Thoracic aorta (tissue), 2 donors: ENCODE results near the gene FANCD2OS. TPM values are rescaled to one million over a fixed set of nuclear protein-coding genes. Genes with fewer than 3 reads are reported as not detected.

Source experiments
- ATAC-seq: fragments of 150-250 bp; one replicate; pipeline ENCODE4 v1.8.0; 2017; ENCODE audit warnings: low read depth; ENCODE audit not compliant: insufficient number of reproducible peaks, low FRiP score
- DNase-seq: peaks from one replicate; pipeline ENCODE4 v3.0.0-alpha.2; 2020; ENCODE audit warnings: low spot score
- H3K27ac ChIP-seq, 2 donors: fragments of 200-600 bp; sonication (generic); 1 replicate in 1 of 2; 2 replicates in 1 of 2; pipeline ENCODE4 v1.5.1; 2016; ENCODE audit warnings: mild to moderate bottlenecking in 2 of 2, moderate library complexity in 2 of 2
- H3K27me3 ChIP-seq: fragments of 200-600 bp; sonication (generic); replicated peaks from 2 replicates; pipeline ENCODE4 v1.6.0; 2016; ENCODE audit warnings: mild to moderate bottlenecking; ENCODE audit not compliant: insufficient read depth
- H3K36me3 ChIP-seq: fragments of 200-600 bp; sonication (generic); one replicate; pipeline ENCODE4 v1.5.1; 2016
- H3K4me1 ChIP-seq, 2 donors: fragments of 200-600 bp; sonication (generic); 1 replicate in 1 of 2; 2 replicates in 1 of 2; pipeline versions ENCODE4 v1.5.1 to v1.6.0; 2016; ENCODE audit warnings: low read depth in 2 of 2, mild to moderate bottlenecking in 1 of 2; ENCODE audit not compliant: control insufficient read depth in 1 of 2
- H3K4me3 ChIP-seq: fragments of 200-600 bp; sonication (generic); 2 replicates; pipeline ENCODE4 v1.5.1; 2016; ENCODE audit warnings: mild to moderate bottlenecking
- H3K9me3 ChIP-seq: fragments of 200-600 bp; sonication (generic); 2 replicates; pipeline ENCODE4 v1.5.1; 2016
- total RNA-seq, 2 donors: library from RNA; depleted of rRNA; stranded (reverse); fragments of >200 nt; gene quantifications; one replicate each; pipeline versions ENCODE4 v1.1.0 to v1.2.3, GENCODE V29; 2016
- TF ChIP-seq, protein P1 (sequence below): fragments of 200-600 bp; sonication (generic); IDR thresholded peaks from one replicate; pipeline ENCODE4 v1.5.1; 2019; ENCODE audit warnings: antibody characterized with exemption

FANCD2OS gene
- total RNA-seq, 2 donors from 2014 or later: not detected

GRCh38 chr3:10150987-10151386 lies 42.9 kb upstream of the FANCD2OS start:
- H3K9me3 ChIP-seq: no peaks in the 10 kb centered on the region
- H3K27me3 ChIP-seq: no peaks in the 10 kb centered on the region
- H3K4me1 ChIP-seq: peaks cover 0 to 3% of the 10 kb centered on the region in 2 donors
- H3K27ac ChIP-seq: no peak overlapping the region
- TF ChIP-seq, protein P1, sequence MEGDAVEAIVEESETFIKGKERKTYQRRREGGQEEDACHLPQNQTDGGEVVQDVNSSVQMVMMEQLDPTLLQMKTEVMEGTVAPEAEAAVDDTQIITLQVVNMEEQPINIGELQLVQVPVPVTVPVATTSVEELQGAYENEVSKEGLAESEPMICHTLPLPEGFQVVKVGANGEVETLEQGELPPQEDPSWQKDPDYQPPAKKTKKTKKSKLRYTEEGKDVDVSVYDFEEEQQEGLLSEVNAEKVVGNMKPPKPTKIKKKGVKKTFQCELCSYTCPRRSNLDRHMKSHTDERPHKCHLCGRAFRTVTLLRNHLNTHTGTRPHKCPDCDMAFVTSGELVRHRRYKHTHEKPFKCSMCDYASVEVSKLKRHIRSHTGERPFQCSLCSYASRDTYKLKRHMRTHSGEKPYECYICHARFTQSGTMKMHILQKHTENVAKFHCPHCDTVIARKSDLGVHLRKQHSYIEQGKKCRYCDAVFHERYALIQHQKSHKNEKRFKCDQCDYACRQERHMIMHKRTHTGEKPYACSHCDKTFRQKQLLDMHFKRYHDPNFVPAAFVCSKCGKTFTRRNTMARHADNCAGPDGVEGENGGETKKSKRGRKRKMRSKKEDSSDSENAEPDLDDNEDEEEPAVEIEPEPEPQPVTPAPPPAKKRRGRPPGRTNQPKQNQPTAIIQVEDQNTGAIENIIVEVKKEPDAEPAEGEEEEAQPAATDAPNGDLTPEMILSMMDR: no peak
- peaks cover 40% of the 10 kb centered on the region for H3K36me3 ChIP-seq
- H3K4me3 ChIP-seq: no peak overlapping the region
- ATAC-seq: no peak
- no peak for DNase-seq

DNA sequence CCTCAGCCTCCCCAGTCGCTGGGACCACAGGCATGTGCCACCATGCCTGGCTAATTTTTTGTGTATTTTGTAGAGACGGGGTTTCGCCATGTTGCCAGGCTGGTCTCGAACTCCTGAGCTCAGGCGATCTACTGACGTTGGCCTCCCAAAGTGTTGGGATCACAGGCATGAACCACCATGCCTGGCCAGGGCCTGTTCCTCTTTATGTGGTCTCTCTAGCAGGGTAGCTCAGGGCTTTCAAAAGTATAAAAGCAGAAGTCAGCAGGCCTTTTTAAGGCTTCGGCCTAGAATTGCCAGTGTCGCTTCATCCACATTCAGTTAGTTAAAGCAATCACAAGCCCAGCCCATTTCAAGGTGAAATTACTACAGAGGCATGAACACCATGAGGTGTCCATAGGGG lies 41.2 kb upstream of the FANCD2OS start:
- peaks cover 9% of the 10 kb centered on the region in 2 donors for H3K4me1 ChIP-seq
- DNase-seq (no peak), ATAC-seq (no peak)
- TF ChIP-seq, protein P1: no peak
- no peak overlapping the region for H3K4me3 ChIP-seq
- no peak overlapping the region for H3K27ac ChIP-seq
- H3K27me3 ChIP-seq: no peaks in the 10 kb centered on the region
- no peaks in the 10 kb centered on the region for H3K9me3 ChIP-seq
- peaks cover 40% of the 10 kb centered on the region for H3K36me3 ChIP-seq

DNA sequence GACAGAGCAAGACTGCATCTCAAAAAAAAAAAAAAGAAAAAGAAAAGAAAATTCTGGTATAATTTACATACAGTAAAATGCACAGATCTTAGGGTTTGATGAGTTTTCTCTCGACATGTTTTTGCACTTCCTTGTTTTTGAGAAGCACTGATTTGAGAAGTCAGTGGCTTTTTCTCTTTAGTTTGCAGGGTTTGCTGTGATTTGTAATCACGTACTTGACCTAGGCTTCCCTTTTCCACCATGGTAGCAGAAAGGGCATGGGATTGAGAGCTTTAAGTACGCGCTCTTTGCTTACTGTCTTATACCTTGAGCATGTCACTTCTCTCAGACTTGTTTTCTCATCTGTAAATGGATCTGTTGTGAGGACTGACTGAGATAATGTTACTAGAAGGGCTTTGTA lies 37.6 kb upstream of the FANCD2OS start:
- ATAC-seq: no peak
- Histone ChIP-seq H3K4me1 (peaks cover 26 to 28% of the 10 kb centered on the region in 2 donors), H3K36me3 (peaks cover 24% of the 10 kb centered on the region), H3K27ac (no peak overlapping the region), H3K9me3 (no peaks in the 10 kb centered on the region), H3K4me3 (no peak overlapping the region), H3K27me3 (no peaks in the 10 kb centered on the region)
- TF ChIP-seq, protein P1: no peak
- no peak for DNase-seq

DNA sequence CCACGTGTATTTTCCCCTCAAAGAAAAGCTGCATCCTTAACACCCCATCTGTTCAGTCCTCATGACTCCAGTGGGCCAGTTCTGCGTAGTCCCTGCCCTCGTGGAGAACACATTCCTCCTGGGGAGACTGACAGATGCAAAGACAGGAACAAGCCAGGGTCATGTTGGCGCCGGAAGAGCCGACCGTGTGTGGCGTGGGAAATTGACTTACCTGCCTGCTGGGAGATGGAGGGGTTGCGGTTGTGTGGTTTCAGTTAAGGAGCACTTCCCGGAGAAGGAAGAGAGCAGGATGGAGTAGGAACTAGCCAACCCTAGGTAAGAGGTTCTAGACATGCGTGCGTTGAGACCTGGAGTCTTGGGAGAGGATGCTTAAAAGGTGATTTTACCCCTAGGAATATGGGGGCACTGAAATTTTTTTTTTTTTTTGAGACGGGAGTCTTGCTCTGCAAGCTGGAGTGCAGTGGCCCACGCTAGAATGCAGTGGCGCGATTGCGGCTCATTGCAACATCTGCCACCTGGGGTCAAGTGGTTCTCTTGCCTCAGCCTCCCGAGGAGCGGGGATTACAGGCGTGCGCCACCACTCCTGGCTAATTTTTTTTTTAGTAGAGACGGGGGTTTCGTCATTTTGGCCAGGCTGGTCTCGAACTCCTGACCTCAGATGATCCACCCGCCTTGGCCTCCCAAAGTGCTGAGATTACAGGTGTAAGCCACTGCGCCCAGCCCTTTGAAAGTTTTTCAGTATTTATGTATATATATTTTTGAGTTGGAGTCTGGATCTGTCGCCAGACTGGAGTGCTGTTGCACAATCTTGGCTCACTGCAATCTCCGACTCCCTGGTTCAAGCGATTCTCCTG lies 34.9 kb upstream of the FANCD2OS start:
- no peaks in the 10 kb centered on the region for H3K9me3 ChIP-seq
- no peak for ATAC-seq
- DNase-seq: no peak
- H3K27me3 ChIP-seq: no peaks in the 10 kb centered on the region
- H3K4me1 ChIP-seq: peaks cover 26 to 28% of the 10 kb centered on the region in 2 donors
- TF ChIP-seq, protein P1: no peak
- H3K27ac ChIP-seq: peak overlapping the region in 1 of 2 donors; percentile 95
- peak overlapping the region; percentile 97 for H3K4me3 ChIP-seq
- peaks cover 6% of the 10 kb centered on the region for H3K36me3 ChIP-seq

- H3K9me3 ChIP-seq: no peaks in the 10 kb centered on the region
- no peaks in the 10 kb centered on the region for H3K27me3 ChIP-seq
- H3K4me1 ChIP-seq: peaks cover 25 to 26% of the 10 kb centered on the region in 2 donors
- H3K4me3 ChIP-seq: peak overlapping the region; percentile 97
- peak overlapping the region; percentile 89 to 95 for H3K27ac ChIP-seq
- no peak for ATAC-seq
- TF ChIP-seq, protein P1: no peak
- no peaks in the 10 kb centered on the region for H3K36me3 ChIP-seq
- DNase-seq: no peak
Observed at GRCh38 chr3:10140996-10141546, 33.0 kb upstream of the FANCD2OS start.
